GM18907 (cell line): ENCODE data around the gene RNU4-1.
"Not testable (repeated sequence)": the region's sequence is repeated elsewhere in the genome, so short reads cannot be mapped to it uniquely, and the experiment has no call there.

Experiments
- ATAC-seq: cut with Tn5 transposase; IDR thresholded peaks from one replicate; pipeline ENCODE4 v1.9.1; 2021; ENCODE audit warnings: mild to moderate bottlenecking, moderate library complexity; ENCODE audit not compliant: unreplicated experiment

Gene RNU4-1

DNA sequence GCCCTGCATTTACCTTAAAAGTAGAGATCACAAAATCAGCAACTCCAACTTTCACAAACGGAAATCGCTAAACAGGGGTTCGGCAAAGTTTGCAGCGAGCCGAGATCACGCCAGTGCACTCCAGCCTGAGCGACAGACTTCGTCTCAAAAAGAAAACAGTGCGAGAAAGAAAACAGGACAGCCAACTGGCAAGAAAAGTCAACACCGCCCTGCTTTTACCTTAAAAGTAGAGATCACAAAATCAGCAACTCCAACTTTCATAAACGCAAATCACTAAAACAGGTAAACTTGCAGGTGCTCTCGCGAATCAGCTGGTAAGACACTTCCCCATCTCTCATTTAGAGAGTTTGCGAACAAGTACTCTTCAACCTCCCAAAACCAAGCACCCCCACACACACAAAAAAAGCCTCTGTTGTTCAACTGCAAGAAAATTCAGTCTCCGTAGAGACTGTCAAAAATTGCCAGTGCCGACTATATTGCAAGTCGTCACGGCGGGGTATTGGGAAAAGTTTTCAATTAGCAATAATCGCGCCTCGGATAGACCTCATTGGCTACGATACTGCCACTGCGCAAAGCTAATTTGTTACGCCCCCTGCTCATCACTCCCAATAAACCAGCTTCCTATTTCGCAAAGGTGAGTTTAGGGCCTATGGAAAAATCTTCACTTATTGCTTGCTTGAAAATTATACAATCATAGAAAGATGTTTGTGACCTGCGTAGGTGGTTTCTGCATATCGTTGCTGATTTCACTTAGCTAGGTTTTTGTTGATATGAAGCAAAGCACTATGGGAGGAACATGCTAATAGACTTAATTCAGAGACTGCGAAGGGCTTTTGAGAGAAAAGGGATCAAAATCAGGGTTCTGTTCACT, at the start of gene RNU4-1:
Gene RNU4-1, minus strand, starts transcription at position 577 of the 871 bp plus-strand sequence.
- ATAC-seq, result peak; percentile 47

DNA sequence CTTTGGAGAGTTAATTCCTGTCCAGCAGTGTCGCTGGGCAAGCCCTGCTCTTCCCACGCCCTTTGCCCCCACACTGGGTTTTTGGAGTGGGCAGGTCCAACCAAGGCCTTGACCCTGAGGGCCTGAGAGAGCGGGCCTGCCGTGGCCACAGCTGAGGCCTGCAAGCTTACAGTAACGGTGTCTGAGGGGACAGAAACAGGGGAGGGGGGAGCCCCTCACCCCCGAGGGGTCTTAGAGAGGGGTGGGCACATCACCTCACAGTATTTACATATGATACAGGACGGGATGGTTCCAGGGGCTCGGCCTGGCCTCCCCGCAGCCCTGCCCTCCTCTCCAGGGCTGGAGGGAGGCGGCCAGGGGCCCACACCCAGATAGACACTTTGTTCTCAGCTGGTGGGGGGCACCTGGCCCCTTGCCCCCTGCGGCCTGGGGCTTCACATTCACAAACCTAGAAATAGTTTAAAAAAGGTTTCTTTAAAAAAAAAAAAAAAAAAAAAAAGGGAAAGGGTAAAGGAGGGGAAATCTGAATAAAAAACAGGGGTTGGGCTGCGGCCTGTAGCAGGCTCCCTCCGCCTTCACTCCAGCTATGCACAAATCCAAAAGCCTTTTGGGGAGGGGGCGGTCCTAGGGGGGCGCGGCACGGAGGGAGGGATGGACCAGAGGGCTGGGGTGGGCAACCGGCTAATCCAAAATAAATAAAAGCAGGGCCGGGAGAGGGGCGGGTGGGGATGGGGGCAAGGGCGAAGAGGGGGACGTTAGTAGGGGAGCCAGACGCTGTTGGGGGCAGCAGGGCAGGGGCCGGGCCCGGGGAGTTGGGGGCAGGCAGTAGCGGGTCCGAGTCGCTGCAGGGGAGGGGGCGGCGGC, 49.4 kb upstream of the RNU4-1 start:
- no peak for ATAC-seq

DNA sequence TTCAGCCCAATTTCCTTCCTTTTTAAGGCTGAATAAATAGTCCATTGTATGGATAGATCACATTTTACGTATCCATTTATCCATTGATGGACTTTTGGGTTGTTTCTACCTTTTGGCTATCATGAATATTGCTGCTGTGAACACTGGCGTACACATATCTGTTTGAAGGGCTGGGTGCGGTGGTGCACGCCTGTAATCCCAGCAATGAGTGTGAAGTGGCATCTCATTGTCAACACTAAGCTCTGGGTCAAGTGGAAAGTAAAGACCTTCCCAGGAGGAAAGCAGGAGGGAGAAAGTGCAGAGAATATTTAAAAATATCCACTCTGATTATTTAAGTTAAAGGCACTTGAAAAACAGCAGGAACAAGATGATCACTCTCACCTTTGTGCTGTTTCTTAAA, 46.2 kb upstream of the RNU4-1 start:
- no peak for ATAC-seq

DNA sequence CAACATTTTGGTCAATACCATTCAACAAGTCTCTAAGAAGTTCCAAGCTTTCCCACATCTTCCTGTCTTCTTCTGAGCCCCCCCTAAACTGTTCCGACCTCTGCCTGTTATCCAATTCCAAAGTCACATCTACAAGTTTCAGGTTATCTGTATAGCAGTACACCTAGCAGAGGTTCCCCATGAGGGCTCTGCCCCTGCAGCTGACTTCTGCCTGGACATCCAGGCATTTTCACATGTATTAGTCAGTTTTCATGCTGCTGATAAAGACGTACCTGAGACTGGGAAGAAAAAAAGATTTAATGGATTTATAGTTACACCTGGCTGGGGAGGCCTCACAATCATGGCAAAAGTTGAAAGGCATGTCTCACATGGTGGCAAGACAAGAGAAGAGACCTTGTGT, 44.7 kb upstream of the RNU4-1 start:
- ATAC-seq, result no peak

DNA sequence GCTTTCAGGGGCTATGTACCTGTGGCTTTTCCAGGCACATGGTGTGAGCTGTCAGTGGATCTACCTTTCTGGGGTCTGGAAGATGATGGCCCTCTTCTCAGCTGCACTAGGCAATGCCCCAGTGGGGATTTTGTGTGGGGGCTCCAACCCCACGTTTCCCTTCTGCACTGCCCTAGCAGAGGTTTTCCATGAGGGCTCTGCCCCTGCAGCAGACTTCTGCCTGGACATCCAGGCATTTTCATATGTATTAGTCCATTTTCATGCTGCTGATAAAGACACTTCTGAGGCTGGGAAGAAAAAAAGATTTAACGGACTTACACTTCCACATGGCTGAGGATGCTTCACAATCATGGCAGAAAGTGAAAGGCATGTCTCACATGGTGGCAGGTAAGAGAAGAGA, 43.4 kb upstream of the RNU4-1 start:
- ATAC-seq, result not testable (repeated sequence)

DNA sequence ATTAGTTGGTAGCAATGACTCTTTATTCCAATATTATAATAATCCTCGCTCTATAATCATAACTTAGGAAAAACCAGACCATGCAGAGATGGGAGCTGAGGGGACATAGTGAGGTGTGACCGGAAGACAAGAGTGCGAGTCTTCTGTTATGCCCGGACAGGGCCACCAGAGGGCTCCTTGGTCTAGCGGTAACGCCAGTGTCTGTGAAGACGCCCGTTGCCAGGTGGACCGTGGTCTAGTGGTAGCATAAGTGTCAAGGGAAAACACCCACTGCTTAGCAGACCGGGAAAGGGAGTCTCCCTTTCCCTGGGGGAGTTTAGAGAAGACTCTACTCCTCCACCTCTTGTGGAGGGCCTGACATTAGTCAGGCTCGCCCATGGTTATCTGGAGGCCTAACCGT, 42.4 kb upstream of the RNU4-1 start:
- ATAC-seq, result not testable (repeated sequence)

DNA sequence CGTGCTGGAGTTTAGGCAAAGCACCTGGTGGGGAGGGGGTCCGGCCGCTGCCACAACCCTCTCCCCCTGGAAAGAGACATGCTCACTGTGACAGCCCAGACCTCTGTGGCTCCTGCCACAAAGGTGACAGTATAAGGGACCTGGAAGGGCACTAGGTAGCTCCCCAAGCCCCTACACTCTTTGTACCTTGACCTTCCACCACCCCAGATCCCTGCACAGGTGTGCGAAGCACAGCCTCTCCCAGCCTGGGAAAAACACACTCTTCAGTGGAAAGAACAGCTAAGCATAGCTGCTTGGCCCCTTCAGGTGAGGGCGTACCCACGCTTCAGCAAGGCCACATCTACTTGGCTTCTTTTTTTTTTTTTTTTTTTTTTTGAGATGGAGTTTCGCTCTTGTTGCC, 39.5 kb upstream of the RNU4-1 start:
- ATAC-seq, result no peak

DNA sequence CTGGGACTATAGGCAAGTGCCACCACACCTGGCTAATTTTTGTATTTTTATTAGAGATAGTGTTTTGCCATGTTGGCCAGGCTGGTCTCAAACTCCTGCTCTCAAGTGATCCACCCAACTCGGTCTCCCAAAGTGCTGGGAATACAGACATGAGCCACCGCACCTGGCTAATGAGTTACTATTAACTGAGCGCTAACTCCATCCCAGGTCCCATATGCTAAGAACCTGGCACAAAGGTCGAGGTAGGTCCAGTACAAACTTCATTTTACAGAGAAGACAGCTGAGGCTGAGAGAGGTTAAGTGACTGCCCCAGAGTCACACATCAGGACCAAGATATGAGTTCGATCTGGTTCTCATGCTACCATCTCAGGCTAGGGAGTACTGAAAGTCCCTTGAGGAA, 39.0 kb upstream of the RNU4-1 start:
- ATAC-seq, result no peak

DNA sequence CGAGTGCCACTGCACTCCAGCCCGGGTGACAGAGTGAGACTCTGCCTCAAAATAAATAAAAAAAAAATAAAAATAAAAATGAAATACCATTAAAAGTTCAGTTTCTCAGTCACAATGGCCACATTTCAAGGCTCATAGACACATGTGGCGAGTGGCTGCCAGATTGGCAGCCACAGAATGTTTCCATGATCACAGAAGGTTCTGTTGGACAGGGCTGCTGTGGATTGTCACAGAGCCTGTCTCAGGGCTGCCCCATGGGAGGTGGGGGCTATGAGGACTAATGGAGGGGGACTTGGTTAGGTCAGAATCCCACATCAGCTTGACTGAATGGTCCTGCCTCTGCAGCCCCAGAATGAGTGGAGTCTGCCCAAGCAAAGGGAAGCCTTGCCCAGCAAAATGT, 38.4 kb upstream of the RNU4-1 start:
- ATAC-seq, result no peak

DNA sequence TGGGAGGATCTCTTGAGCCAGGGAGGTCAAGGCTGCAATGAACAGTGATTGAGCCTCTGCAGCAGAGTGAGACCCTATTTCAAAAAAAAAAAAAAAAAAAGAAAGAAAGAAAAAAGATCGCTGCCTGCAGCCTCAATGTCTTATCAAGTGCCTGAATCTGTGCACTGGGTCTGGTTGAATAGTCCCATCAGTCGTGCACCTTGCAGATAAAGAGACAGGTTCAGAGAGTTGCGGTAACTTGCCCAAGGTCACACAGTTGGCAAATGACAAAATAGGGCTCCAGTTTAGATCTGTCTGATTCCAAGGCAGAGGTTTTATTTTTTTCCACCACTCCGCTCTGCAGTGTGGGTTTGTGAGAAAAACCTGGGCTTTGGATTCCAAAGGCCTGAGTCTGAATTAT, 35.2 kb upstream of the RNU4-1 start:
- no peak for ATAC-seq

DNA sequence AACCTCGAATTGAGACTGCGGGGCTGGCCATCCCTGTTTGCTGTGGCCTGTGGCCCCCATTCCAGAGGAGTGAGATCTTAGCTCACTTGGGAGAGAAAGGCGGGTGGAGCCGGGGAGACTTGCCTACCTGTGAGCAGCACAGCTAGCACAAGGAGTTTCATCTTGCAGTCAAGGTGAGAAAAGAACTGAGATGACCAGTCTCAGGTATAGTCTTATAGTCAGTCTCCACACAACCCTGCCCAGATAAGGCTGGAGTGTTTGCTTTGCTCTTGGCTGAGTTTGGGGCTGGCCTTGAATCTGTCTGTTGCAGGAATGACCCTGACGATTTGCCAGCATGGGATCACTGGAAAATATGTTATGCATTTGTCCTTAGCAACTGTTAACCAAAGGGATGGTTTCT, 34.6 kb upstream of the RNU4-1 start, which contains the start of gene PLA2G1B:
Gene PLA2G1B, minus strand, starts transcription at position 187 of the 400 bp plus-strand sequence. Its CDS starts 26 bp downstream, at position 161.
- ATAC-seq, result no peak

DNA sequence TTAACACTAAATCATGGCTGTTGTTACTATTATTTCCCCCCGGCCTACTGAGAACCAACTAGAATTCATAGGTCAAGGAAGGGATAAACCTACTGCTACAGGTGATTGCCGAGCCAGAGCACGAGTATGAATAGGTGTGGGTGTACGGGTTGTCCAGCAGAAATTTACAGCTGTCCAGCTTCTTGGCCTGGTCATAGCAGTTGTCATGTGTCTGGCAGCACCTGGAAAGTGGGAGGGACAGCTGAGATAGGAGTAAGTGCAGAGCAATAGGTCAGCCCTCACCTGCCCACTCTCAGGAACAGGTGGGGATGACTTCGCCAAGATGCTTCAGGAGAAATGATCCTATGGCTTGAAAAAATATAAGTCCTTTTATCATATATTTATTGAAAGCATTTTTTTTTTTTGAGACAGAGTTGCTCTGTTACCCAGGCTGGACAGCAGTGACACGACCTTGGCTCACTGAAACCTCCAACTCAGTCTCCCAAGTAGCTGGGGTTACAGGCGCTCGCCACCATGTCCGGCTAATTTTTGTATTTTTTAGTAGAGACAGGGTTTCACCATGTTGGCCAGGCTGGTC, 31.9 kb upstream of the RNU4-1 start:
- no peak for ATAC-seq

DNA sequence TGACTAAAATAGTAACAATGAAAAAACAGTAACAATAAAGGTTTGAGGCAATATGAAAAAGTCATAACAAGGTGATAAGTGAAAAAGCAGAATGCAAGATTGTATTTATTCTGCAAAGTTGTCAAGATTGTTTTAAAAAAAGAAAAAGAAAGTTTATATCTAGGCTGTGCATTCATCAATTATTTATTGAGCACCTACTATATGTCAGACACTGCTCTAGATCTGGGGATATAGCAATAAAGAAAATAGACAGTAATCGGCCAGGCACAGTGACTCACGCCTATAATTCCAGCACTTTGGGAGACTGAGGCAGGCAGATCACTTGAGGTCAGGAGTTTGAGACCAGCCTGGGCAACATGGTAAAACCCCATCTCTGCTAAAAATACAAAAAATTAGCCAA, 30.7 kb upstream of the RNU4-1 start:
- ATAC-seq, result no peak

DNA sequence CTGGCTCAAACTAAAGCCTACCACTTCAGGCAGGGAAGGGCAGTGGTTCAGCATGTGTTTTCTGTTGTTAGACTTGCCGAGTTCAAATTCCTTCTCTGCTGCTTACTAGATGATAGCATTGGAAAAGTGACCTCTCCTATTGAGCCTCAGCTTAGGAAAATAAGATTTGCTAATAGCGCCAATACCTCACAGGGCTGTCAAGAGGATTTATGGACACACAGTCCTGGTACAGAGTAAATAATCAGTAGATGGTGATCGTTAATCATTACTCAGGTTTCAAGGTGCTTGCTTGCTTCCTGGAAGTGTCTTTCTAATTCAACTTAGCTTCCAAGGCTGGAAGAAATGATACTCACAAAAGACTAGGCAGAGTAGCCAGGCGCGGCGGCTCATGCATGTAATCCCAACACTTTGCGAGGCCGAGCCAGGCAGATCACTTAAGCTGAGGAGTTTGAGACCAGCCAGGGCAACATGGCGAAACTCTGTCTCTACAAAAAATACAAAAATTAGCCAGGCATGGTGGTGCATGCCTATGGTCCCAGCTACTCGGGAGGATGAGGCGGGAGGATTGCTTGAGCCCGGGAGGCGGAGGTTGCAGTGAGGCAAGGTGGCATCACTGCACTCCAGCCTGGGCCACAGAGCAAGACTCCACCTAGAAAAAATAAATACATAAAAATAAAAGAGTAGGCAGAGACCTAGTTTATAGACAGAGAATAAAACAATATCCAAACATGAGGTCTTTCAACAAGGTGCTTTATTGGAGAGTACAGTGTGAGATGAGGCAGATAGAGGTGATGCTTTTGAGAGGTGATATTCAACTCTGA, 28.6 kb upstream of the RNU4-1 start:
- ATAC-seq, result no peak

DNA sequence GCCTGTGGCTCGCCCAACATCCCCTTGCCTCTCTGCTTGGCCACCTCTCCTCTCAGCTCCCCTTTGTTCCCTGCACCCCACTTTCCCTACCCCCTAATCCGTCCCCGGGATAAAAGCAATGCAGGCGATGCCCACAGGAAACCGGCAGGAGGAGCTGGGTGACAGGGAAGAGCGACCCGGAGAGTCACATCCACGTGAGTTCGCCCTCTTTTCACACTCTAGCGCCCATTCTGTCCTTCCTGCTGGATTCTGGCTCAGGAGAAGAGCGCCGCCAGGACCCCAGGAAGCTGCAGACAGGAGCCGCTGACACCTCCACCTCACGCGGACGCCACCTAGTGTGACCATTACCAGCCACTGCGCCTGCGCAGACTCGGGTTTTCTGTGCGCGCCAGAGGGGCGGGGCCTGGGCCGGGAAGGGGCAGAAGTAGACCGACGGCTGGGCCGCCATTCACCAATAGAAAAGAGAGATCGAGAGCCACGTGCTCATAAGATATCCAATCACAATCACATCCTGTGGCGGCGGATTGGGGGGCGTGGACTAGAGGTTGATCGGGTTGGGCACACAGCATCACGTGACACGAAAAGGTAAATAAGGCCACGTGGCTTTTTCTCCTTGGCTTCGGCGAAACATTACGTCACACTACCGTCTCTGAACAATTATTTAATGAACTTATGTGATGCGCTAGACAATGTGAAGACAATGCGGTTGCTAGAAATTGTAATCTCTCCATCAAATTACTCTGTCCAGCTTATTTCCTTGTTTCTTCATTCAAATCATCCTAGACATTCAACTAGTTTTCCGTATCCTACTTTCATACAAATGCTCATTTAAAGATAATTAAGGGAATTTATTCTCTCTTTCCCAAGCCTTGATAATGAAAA, 24.4 kb upstream of the RNU4-1 start:
- peak; percentile 96 for ATAC-seq

DNA sequence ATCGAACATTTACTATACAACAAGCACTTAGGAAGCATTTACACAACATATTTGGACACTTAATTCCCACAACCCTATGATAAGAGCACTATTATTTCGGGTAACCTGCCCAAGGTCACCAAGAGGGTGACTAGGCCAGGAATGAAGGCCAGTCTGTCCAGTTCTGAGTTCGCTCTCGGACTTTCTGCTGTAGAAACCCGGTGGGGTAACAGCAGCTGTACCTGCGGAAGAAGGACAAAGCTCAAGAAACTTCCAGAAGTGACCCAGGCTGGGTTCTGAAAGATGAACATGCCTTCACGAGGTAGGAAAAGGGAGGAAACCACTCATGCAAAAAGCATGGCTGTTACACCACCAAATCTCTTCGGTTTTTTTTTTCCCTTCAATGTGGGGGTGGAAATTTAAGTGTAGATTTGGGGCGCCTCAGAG, 23.8 kb upstream of the RNU4-1 start:
- no peak for ATAC-seq

DNA sequence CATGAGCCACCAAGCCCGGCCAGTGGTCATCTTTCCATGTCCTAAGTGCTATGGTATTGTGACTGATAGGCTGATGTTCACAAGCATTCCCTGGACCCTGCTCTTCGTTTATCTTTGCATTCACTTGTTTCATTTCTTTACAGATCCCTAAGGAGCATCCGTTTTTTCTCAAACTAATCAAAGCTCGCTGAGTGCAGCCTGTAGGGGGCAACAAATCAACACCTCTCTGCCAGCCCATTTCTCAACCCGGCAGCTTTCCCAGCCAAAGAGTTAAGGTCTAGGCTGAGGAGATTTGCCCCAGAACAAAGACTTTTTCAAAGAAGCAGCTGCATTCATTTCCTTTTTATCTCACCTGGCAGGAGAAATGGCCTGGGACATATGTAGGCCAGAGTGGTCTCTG, 21.2 kb upstream of the RNU4-1 start:
- ATAC-seq, result no peak

DNA sequence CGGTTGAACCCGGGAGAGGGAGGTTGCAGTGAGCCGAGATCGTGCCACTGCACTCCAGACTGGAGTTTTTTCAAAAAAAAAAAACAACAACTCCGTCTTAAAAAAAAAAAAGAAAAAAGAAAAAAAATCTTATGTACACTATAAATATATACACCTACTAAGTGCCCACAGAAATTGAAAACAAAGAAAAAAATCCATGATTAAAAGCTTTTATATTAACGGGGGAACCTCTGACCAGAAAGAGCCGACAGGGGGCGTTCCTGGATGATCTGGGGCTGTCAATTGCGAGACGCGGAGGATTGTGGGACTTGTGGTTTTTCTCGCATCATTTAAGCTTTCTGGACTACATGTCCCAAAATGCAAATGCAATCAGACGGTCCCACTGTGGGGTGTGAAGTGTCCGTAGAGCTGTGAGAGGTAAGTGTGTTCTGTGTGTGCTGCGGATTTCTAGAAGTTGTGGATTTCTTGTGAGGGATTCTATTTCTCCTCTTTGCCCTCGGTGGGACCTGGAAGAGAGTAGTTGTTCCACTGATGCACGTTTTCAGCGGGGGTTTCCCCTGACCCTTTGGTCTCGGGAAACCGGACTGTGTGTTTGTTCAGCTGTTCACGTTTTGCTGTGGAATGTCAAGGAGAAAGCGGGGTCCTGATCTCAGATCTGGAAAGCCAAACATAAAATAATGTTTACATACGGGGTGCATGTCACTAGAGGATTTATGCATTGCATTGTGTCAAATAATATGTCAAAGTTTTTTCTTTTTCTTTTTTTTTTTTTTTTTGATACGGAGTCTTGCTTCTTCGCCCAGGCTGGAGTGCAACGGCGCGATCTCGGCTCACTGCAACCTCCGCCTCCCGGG, 9.2 kb upstream of the RNU4-1 start, which contains the start of gene SIRT4:
Gene SIRT4, plus strand, starts transcription at position 360 of the 854 bp plus-strand sequence. CDS start 1,241 bp downstream, outside the sequence.
- peak; percentile 97 for ATAC-seq

DNA sequence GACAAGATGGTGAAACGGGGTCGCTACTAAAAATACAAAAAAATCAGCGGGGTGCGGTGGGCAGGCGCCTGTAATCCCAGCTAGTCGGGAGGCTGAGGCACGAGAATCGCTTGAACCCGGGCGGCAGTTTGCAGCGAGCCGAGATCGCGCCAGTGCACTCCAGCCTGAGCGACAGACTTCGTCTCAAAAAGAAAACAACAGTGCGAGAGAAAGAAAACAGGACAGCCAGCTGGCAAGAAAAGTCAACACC, 701 bp downstream of the RNU4-1 start:
- ATAC-seq, result peak; percentile 11
